ENCODE results near the gene PAWR.
"Not testable (repeated sequence)": the region's sequence is repeated elsewhere in the genome, so short reads cannot be mapped to it uniquely, and the experiment has no call there.

Gene PAWR

DNA sequence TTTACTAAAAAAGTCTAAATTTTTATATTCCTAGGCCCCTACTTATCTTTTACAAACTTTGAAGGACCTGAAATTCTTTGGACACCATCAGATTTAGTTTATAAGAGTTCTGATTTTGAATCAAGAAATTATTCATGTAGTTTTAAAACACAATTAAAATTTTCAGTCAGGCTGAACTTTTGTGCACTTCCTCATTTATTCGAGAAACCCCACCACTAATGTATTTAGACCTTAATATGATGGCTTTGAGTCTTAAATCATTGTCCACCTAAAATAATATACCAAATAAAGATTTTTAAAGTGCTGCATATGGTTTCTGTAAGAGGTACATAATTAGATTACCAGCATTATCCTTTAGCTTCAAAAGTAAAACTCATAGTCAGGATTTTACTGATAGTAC, 103.4 kb downstream of the PAWR start:
- no peak for DNase-seq

DNA sequence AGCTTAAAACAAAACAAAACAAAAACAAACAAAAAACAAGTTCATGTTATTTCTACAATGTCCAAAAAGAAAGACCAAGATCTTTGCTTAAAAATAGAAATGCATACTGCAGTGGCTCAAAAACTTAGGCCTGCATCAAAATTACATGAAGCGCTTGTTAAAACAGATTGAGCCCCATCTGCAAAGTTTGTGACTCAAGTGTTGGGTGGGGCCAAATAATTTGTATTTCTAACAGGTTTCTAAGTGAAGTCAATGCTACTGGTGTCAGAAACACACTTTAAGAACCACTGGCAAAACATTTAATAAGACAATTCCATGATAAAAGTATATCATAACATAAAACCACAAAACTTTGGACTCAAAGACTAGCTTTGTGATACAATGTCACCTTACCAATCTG, 105.6 kb downstream of the PAWR start:
- DNase-seq: no peak

DNA sequence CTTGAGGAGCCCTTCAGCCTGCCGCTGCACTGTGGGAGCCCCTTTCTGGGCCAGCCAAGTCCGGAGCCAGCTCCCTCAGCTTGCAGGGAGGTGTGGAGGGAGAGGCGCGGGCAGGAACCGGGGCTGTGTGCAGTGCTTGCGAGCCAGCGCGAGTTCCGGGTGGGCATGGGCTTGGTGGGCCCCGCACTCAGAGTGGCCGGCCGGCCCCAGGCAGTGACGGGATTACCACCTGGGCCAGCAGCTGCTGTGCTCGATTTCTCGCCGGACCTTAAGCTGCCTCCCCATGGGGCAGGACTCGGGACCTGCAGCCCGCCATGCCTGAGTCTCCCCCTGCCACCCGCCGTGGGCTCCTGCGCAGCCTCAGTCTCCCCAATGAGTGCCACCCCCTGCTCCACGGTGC, 116.9 kb downstream of the PAWR start:
- no peak for DNase-seq

DNA sequence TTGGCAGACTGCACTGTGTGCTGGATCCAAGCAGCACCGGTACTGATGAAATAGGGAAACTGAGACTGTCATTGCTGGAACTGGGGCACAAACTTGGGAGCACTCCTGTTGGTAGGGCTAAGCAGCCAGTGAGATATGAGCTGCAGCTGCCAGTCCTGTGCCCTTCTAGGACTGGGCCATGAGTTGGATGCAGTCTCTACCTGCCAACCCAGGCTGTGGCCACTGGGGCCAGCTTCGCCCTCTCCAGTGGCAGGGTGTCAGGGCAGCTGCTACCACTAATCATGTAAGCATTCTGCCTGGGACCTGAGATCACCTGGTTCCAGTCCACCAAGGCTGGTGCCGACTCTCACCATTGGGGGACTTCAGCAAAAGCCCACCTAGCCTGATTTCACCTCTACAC, 121.1 kb downstream of the PAWR start:
- DNase-seq: no peak

DNA sequence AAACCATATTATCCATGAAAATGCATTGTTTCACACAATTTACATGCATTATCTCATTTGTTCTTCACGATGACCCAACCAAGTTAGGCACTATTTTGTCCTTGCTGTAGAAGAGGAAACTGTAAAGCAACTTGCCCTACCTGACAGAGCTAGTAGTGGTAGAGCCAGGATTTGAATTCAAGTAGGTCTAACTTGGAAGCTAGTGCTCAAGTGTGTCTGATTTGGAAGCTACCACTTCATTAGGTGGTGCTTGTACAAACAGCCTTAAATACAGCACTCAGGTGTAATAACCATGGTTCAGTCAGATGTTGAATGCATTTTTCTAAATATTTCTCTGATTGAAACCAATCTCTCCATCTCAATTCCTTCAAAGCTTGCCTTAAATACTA, 123.6 kb downstream of the PAWR start:
- no peak for DNase-seq

DNA sequence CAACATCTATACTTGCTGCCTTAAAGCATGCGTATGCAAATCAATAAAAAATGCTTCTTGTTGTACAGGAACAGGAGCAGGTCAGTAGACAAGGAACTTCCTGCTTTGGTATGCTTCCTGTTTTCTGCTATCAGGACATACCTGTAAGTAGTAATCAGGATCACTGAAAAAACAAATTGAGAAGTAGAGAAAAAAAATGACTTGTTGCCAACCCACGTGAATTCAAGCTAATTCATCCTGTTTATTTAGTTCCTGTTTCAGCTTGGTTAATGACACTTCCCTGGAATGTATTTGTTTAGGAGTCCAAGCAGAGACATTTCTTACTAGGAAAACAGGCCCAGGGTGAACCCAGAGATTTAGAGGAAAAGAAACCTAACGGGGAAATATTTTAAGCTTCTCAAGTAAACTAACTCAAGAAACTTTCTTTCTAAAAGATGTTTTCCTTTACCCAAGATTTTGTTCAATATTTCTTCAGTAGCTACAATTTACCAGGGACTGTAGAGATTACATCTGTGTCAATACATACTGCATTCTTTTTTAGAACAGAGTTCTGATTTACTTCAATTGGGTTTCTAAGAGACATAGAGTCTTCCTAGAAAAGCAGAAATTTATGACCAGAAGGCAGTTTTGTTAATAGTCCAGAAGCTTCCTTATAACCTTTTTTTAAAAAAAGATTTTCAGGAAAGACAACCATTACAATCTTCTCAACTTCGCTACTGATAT, 124.2 kb downstream of the PAWR start:
- DNase-seq: no peak

DNA sequence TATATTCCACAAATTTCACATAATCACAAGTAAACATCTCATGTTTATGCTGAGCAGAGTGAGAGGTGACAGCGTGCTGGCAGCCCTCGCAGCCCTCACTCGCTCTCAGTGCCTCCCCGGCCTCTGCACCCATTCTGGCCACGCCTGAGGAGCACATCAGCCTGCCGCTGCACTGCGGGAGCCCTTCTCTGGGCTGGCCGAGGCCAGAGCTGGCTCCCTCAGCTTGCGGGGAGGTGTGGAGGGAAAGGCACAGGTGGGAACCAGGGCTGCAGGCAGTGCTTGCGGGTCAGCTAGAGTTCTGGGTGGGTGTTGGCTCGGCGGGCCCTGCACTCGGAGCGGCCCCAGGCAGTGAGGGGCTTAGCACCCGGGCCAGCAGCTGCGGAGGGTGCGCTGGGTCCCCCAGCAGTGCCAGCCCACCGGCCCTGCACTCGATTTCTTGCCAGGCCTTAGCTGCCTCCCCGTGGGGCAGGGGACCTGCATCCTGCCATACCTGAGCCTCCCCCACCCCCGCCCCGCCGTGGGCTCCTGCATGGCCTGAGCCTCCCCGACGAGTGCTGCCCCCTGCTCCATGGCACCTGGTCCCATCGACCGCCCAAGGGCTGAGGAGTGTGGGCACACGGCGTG, 125.9 kb downstream of the PAWR start:
- DNase-seq: not testable (repeated sequence)

DNA sequence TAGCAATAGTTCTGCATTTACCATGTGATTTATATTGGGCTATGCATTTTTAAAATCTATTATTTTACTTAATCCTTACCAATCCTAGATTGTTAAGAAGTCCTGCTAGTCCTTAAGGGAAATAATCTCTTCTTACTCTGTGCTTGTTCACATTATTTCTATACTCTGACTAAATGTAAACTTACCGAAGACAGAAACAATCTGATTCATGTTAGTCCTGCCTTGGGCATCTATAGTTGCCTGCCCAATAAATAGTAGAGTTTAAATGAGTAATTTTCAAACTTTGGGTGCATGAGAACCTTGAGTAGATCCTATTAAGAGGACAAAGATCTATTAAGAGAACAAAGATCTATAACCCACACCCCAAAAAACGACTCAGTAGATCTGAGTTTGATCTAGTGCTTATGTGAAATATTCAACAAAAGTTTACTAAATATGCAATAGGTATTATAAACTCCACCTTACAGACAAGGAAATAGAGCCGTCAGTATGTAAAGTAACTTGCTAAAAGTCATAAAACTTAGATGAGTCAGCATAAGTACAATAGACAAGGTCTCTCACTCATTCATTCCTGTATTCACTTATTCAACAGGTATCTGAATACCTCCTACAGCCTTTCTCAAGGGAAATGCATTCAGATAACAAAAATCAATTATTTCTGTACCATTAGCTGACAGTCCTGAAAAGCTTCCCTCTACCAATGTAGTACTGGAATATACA, 127.6 kb downstream of the PAWR start:
- DNase-seq: no peak

DNA sequence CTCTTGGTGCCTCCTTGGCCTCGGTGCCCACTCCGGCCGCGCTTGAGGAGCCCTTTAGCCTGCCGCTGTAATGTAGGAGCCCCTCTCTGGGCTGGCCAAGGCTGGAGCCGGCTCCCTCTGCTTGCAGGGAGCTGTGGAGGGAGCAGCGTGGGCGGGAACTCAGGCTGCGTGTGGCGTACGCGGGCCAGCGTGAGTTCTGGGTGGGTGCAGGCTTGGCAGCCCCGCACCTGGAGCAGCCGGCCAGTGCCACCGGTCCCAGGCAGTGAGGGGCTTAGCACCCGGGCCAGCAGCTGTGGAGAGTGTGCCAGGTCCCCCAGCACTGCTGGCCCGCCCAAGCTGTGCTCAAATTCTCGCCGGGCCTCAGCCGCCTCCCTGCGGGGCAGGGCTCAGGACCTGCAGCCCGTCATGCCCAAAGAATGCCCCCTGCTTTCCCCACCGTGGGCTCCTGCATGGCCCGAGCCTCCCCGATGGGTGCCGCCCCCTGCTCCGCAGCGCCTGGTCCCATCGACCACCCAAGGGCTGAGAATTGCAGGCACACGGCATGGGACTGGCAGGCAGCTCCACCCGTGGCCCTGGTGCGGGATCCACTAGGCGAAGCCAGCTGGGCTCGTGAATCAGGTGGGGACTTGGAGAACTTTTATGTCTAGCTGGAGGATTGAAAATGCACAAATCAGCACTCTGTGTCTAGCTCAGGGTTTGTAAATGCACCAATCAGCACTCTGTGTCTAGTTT, 129.2 kb downstream of the PAWR start:
- DNase-seq: no peak

DNA sequence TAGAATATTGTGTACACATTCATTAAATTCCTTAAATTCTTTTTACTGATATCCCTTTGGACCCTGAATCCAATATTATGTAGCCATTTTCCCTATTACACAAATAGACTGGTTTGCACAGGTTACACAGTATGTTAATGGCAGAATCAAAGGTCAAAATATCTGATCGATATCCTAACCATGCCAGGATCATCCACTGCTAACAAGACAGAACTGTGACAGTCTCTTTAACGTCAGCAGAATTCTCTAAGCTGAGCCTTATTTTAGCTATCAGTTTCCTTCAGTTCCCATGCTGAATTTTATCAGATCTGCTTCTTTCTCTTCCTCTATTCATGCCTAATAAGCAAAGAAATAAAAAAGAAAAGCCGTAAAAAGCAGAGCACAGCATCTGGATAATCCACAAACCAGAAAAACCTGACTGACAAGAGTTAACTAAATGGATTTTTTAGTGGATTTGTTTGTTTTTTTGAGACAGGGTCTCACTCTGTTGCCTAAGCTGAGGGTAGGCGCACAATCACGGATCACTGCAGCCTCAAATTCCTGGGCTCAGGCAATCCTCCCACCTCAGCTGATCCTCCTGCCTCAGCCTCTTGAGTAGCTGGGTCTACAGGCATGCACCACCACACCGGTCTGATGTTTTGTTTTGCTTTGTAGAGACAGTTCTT, 130.4 kb downstream of the PAWR start:
- DNase-seq: no peak

DNA sequence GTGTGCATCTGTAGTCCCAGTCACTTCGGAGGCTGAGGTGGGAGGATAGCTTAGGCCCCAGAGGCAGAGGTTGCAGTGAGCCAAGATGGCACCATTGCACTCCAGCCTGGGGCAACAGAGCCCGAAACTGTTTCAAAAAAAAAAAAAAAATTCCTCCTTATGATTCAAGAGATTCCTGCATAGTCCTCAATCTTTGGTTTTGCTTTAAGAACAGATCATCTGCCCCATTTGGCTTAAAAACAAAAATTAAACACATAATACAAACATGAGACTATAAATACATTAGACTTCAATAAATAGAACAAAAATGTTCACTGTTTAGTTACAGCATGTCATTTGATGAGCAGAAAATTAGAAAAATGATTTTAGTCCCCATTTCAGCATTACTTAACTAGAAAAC, 131.2 kb downstream of the PAWR start:
- no peak for DNase-seq

DNA sequence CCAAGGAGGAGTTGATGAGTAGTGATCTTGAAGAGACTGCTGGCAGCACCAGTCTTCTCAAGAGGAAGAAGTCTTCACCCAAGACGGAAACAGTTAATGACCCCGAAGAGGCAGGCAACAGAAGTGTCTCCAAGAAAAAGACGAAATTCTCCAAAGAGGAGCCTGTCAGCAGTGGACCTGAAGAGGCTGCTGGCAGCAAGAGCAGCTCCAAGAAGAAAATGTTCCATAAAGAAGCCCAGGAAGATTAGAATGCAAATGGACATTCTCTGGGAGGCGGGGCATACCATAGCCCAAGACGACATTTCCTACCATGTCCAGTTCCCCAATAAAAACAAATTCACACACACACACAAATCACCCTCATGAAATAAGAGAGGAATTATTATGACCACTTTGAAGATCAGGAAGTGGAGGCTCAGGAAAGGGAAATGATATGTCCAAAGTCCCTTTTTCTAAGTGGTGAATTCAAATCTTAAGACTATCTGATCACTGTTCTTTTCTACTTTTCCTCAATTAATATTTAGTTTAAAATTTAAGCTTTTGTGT, 131.8 kb downstream of the PAWR start:
- DNase-seq: no peak

DNA sequence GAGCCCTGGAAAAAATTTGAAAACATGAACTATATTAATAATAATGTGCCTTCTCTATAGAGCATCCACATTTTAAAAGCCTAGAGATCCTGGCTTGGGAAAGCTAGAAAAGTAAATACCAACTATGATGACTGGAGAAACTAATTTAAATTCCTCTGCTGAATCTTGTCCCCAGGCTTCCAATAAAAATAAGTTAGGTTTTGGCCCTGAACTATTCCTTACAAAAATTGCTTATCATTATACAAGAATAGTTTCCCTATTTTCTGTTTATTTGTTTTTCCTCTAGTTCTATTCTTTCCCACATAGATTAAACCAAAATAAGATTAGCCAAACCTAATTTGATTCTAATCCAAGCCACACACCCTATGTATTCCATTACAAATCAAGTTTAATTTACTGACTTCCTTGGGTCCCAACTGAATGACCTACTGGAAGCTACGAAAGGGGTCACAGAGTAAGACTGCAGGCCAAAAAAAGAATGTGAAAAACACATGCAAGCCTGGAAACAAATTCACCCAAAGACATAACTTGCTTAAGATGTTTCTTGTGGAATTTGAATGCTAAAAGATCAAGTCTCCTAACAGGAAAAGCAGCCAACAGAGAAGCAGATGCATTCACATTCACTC, 133.0 kb downstream of the PAWR start:
- DNase-seq: no peak

DNA sequence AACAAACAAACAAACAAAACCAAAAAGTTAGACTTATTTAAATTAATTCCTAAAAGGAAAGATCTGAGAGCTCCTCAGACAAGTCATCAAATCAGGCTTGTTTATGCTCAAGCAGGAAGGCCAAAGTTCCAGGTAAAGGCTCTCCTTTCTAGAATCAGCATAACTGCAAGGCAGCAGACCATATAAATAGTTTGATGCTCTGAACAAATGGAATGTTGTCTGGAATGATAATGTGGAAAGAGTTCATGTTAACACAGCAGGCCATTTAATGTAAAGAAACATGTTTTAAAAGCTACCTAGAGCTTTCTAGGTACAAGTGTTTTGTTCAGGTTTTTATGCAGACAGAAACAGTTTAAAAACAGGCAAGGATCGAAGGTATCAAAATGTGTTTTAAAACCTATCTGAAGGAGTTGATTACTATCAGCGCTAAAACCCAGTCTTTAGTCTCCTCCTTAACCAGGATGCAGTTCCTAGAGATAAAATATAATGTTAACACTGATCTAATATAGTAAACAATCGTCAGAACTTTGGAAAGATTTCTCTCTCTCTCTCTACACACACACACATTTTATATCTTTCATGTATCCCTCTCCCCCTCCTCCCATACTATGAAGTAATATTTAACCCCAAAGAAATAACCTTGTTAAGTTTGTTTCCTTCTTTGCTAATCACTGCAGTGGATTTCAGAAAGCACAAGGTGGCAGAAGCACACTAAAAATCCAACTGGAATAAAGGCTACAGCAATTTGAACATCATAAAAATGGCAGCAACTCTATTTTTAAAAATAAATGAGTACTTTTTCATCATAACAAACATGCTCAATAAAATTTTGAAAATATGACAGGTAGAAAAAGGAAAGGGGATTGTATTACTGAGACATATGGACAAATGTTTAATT, 135.5 kb downstream of the PAWR start:
- peak; percentile 56 for DNase-seq

DNA sequence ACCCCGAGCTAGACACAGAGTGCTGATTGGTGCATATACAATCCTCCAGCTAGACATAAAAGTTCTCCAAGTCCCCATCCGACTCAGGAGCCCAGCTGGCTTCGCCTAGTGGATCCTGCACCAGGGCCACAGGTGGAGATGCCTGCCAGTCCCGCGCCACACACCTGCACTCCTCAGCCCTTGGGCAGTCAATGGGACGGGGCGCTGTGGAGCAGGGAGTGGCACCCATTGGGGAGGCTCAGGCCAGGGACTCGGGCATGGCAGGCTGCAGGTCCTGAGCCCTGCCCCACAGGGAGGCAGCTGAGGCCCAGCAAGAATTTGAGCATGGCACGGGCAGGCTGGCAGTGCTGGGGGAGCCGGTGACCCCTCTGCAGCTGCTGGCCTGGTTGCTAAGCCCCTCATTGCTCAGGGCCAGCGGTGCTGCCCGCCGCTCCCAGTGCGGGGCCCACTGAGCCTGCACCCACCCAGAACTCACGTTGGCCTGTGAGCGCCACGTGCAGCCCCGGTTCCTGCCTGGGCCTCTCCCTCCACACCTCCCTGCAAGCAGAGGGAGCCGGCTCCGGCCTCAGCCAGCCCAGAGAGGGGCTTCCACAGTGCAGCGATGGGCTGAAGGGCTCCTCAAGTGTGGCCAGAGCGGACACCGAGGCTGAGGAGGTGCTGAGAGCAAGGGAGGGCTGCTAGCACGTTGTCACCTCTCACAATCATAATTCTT, 136.7 kb downstream of the PAWR start:
- DNase-seq: no peak

DNA sequence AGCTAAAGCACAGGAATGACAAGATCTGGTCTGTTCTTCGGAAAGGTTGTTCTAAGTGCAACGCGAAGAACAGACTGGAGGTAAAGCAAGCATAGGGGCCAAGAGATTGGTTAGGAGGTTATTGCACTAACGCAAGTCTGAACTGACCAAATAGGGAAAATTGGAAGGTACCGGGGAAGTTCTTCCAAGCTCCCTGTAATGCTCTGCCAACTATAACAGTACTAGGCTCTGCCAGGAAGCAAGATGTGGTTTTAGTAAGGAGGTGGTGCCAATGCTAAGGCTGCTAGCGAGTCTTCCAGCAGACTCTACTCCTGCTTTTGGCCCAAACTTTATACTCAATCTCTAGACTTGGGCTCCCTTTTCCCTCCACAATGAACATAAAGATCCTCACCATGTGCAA, 138.6 kb downstream of the PAWR start:
- no peak for DNase-seq

DNA sequence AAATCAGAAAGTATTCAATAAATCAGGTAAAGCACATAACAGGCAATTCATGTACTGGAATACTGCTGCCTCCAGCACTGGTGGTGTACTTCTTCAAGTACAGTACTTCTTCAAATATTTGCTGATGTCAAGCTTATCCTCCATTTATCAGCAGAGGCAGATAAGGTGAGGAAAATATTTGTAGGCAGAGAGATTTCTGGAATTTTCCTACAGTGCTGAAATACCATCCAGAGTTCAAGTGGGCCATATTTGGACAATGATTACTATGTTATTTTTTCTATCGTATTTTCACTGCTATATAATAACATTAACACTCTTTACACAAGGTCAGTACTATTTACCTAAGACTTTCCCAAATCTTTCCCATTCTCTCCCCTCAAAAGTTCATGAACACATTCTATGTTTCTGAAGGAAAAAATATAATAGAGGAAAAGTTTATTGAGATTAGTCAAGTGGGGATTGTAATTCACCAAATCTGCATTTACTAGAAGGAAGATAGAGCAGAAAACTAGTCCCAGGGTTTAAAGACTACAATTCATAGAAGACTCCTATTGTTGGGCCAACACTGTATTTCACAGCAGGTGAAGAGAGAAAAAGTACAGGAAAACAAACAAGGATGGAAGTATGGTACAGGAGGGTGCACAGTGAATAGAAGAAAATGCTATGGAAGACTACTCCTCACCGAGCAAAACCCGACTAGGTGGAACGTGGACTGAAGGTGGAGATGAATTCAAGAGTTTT, 141.1 kb downstream of the PAWR start:
- peak; percentile 51 for DNase-seq

DNA sequence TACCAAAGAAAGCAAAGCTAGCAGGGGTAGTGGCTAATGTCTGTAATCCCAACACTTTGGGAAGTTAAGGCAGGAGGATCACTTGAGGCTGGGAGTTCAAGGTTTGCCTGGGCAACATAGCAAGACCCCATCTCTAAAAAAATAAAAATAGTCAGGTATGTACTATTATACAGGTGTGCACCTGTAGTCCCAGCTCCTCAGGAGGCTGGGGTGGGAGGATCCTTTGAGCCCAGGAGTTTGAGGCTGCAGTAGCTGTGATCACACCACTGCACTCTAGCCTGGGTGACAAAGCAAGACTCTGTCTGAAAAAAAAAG, 142.2 kb downstream of the PAWR start:
- DNase-seq: no peak

DNA sequence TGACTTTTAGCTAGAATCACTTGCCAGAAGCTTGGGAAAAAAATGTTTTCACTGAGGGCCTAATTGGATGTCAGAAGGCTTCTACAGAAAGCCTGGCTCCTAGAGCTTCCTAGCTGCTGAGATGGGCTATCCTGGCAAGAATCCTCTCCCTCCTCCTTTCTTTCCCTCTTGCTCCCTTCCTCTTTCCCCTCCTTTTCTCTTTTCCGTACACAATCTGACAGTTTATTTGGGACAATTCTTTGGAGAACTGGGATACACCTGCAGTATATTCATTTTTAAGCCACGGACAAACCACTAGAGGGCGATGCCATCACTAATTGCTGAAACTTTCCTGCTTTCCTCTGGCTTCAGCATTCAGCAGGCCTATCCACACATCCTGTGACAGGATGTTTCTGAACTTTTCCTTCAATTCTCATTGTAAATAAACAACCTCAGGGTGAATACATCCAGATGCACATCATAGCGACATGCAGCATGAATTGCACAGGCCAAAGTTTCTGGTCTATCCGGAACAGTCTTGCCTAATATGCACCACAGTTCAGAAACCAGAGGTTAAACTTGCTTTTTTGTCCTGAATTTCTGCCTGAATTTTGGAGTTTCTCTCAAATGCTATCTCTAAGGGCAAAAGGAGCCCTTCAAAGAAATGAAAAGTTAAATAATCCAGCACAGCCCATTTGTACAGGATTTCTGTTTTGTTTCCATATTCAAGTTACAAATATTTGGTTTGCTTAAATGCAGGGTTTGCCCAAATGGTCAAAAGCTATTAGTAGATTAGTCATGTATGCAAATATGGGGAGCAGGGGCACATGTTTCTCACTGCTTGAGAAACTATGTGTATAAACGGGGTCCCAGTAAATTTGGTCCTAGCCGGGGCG, 142.8 kb downstream of the PAWR start:
- peak; percentile 70 for DNase-seq

Data from fibroblast of skin of abdomen (primary cell).